H9 (cell line): Measurements from ENCODE around the gene CTXN1. TPM values are rescaled to one million over a fixed set of nuclear protein-coding genes. Genes with fewer than 3 reads are reported as not detected.

ENCODE experiments used
- DNase-seq: peaks from one replicate; pipeline ENCODE4 v3.0.0-alpha.2; 2017
- H2AFZ ChIP-seq: one replicate; pipeline ENCODE4 v1.6.1; 2013; ENCODE audit warnings: mild to moderate bottlenecking, low read length, control low read depth, moderate library complexity
- H2AK5ac ChIP-seq: 2 replicates; pipeline ENCODE4 v1.6.1; 2013; ENCODE audit warnings: low read length, control low read depth, mixed read lengths; ENCODE audit not compliant: insufficient read length
- H2BK120ac ChIP-seq: one replicate; pipeline ENCODE4 v1.6.1; 2013; ENCODE audit warnings: low read depth, mild to moderate bottlenecking, low read length, control low read depth, inconsistent platforms; ENCODE audit not compliant: poor library complexity, severe bottlenecking
- H2BK12ac ChIP-seq: 2 replicates; pipeline ENCODE4 v1.6.1; 2013; ENCODE audit warnings: low read length, control low read depth, mixed read lengths, low read depth; ENCODE audit not compliant: insufficient read length
- H2BK15ac ChIP-seq: 2 replicates; pipeline ENCODE4 v1.6.1; 2013; ENCODE audit warnings: low read depth, low read length, control low read depth
- H2BK20ac ChIP-seq: one replicate; pipeline ENCODE4 v1.6.1; 2013; ENCODE audit warnings: low read depth, mild to moderate bottlenecking, low read length, control low read depth, inconsistent platforms; ENCODE audit not compliant: poor library complexity, severe bottlenecking
- H2BK5ac ChIP-seq: 2 replicates; pipeline ENCODE4 v1.6.1; 2013; ENCODE audit warnings: low read length, control low read depth, mixed read lengths; ENCODE audit not compliant: insufficient read length
- H3K14ac ChIP-seq: 2 replicates; pipeline ENCODE4 v1.6.1; 2013; ENCODE audit warnings: low read length, control low read depth; ENCODE audit not compliant: insufficient read depth
- H3K18ac ChIP-seq: 2 replicates; pipeline ENCODE4 v1.6.1; 2013; ENCODE audit warnings: low read depth, mild to moderate bottlenecking, mixed read lengths, low read length, control low read depth; ENCODE audit not compliant: insufficient read length
- H3K23ac ChIP-seq: 2 replicates; pipeline ENCODE4 v1.6.1; 2013; ENCODE audit warnings: low read length, control low read depth, mixed read lengths, low read depth; ENCODE audit not compliant: insufficient read length
- H3K23me2 ChIP-seq: 2 replicates; pipeline ENCODE4 v1.6.1; 2013; ENCODE audit warnings: low read depth, mild to moderate bottlenecking, mixed read lengths, low read length, control low read depth; ENCODE audit not compliant: insufficient read length, poor library complexity, severe bottlenecking
- H3K27ac ChIP-seq: 2 replicates; pipeline ENCODE4 v1.5.1; 2013; ENCODE audit warnings: low read length, control low read depth, mixed read lengths, low read depth; ENCODE audit not compliant: insufficient read length
- H3K27me3 ChIP-seq: 2 replicates; pipeline ENCODE4 v1.6.1; 2013; ENCODE audit warnings: low read length, control low read depth, inconsistent platforms; ENCODE audit not compliant: insufficient read depth
- H3K4ac ChIP-seq: 2 replicates; pipeline ENCODE4 v1.6.1; 2013; ENCODE audit warnings: low read depth, mild to moderate bottlenecking, control low read depth, inconsistent platforms, low read length, moderate library complexity
- H3K4me1 ChIP-seq: 2 replicates; pipeline ENCODE4 v1.6.1; 2013; ENCODE audit warnings: low read length, control low read depth, inconsistent platforms; ENCODE audit not compliant: insufficient read depth
- H3K4me2 ChIP-seq: 2 replicates; pipeline ENCODE4 v1.6.1; 2013; ENCODE audit warnings: low read length, control low read depth, mixed read lengths; ENCODE audit not compliant: insufficient read length, insufficient read depth
- H3K56ac ChIP-seq: 2 replicates; pipeline ENCODE4 v1.6.1; 2013; ENCODE audit warnings: low read depth, mild to moderate bottlenecking, mixed read lengths, low read length, control low read depth; ENCODE audit not compliant: insufficient read length
- H3K79me1 ChIP-seq: 2 replicates; pipeline ENCODE4 v1.6.1; 2013; ENCODE audit warnings: low read depth, mild to moderate bottlenecking, moderate library complexity, low read length, control low read depth, inconsistent platforms; ENCODE audit not compliant: insufficient read depth, poor library complexity, severe bottlenecking
- H3K79me2 ChIP-seq: 2 replicates; pipeline ENCODE4 v1.6.1; 2013; ENCODE audit warnings: low read length, control low read depth, inconsistent platforms; ENCODE audit not compliant: insufficient read depth
- H3K9ac ChIP-seq: 2 replicates; pipeline ENCODE4 v1.6.1; 2013; ENCODE audit warnings: low read length, control low read depth, mixed read lengths; ENCODE audit not compliant: insufficient read length; ENCODE audit errors: extremely low read depth
- H3K9me3 ChIP-seq: one replicate; pipeline ENCODE4 v1.6.1; 2013; ENCODE audit warnings: low read depth, low read length, inconsistent platforms; ENCODE audit not compliant: control insufficient read depth
- H3T11ph ChIP-seq: one replicate; pipeline ENCODE4 v1.6.1; 2013; ENCODE audit warnings: mild to moderate bottlenecking, low read length, control low read depth, inconsistent platforms
- H4K20me1 ChIP-seq: one replicate; pipeline ENCODE4 v1.6.1; 2013; ENCODE audit not compliant: control insufficient read depth, insufficient read length, insufficient read depth
- H4K5ac ChIP-seq: 2 replicates; pipeline ENCODE4 v1.6.1; 2013; ENCODE audit warnings: low read depth, mild to moderate bottlenecking, mixed read lengths, low read length, control low read depth; ENCODE audit not compliant: insufficient read length
- H4K8ac ChIP-seq: replicated peaks from 2 replicates; pipeline ENCODE4 v1.6.1; 2013; ENCODE audit warnings: low read length, control low read depth, mixed read lengths, low read depth; ENCODE audit not compliant: insufficient read length
- H4K91ac ChIP-seq: 2 replicates; pipeline ENCODE4 v1.6.1; 2013; ENCODE audit warnings: low read depth, mild to moderate bottlenecking, moderate library complexity, mixed read lengths, low read length, control low read depth; ENCODE audit not compliant: insufficient read length
- H3K27ac Mint-ChIP-seq, 3 experiments: 2 replicates in 2 of 3; 3 replicates in 1 of 3; pipeline ENCODE4 v1.8.0; 2020 to 2021; ENCODE audit warnings: mixed read lengths in 3 of 3, mild to moderate bottlenecking in 1 of 3, moderate library complexity in 1 of 3
- H3K27me3 Mint-ChIP-seq: 2 replicates; pipeline ENCODE4 v1.8.0; 2021; ENCODE audit warnings: low read depth, mild to moderate bottlenecking, moderate library complexity, mixed read lengths
- H3K36me3 Mint-ChIP-seq, 3 experiments: 2 replicates in 2 of 3; 3 replicates in 1 of 3; pipeline ENCODE4 v1.8.0; 2020 to 2021; ENCODE audit warnings: low read depth in 3 of 3, mixed read lengths in 3 of 3; ENCODE audit not compliant: insufficient read depth in 1 of 3
- H3K4me1 Mint-ChIP-seq, 2 experiments: 2 replicates each; pipeline ENCODE4 v1.8.0; 2020; ENCODE audit warnings: mixed read lengths in 2 of 2
- H3K4me3 Mint-ChIP-seq, 2 experiments: 2 replicates in 1 of 2; 3 replicates in 1 of 2; pipeline ENCODE4 v1.8.0; 2020 to 2021; ENCODE audit warnings: mild to moderate bottlenecking in 2 of 2, mixed read lengths in 2 of 2, moderate library complexity in 1 of 2
- H3K9me3 Mint-ChIP-seq, 2 experiments: 2 replicates in 1 of 2; 3 replicates in 1 of 2; pipeline ENCODE4 v1.8.0; 2020; ENCODE audit warnings: mild to moderate bottlenecking in 2 of 2, mixed read lengths in 2 of 2, moderate library complexity in 1 of 2
- CTCF ChIP-seq: fragments of 200-600 bp; sonication (generic); conservative IDR thresholded peaks from 3 replicates; pipeline ENCODE4 v1.8.0; 2021; ENCODE audit warnings: antibody characterized with exemption, mild to moderate bottlenecking
- WGBS: extraction: QIAGEN DNeasy Blood & Tissue Kit; methylation state at CpG from one replicate; pipeline ENCODE4 v1.1.7; 2013; ENCODE audit warnings: missing lambda C conversion rate, low lambda C conversion rate, mixed read lengths; ENCODE audit not compliant: insufficient read length; ENCODE audit errors: extremely low coverage; 5-methylcytosine and 5-hydroxymethylcytosine counted together
- total RNA-seq: library from RNA; stranded (reverse); gene quantifications from 2 replicates; pipeline ENCODE4 v1.2.1, GENCODE V29; 2021

Gene CTXN1
- total RNA-seq, 1 experiment from 2014 or later: 22.7 TPM

- Mint-ChIP-seq H3K27ac (peak within 1 kb of the TSS; percentile 55 to 95 (median 89); a peak in 5 of 7 replicates), H3K4me1 (peaks cover 22 to 30% of the 10 kb centered on the region in 2 experiments), H3K27me3 (peaks cover 46% of the 10 kb centered on the region), H3K36me3 (peaks cover 7 to 13% (median 12%) of the 10 kb centered on the region in 3 experiments; a peak in 5 of 7 replicates), H3K9me3 (no peaks in the 10 kb centered on the region; a peak in 1 of 5 replicates), H3K4me3 (peak within 1 kb of the TSS; percentile 67 to 84)
- Histone ChIP-seq H3K9ac (no peak within 1 kb of the TSS), H3K27me3 (peaks cover 16% of the 10 kb centered on the region; the same call in 1 of the 2 replicates), H4K5ac (no peak within 1 kb of the TSS), H4K91ac (no peak within 1 kb of the TSS), H4K20me1 (no peaks in the 10 kb centered on the region), H3K79me2 (no peaks in the 10 kb centered on the region), H2BK12ac (no peak within 1 kb of the TSS), H3K27ac (no peak within 1 kb of the TSS), H2BK5ac (no peak within 1 kb of the TSS), H2BK120ac (no peak within 1 kb of the TSS), H3K9me3 (no peaks in the 10 kb centered on the region), H4K8ac (no peak within 1 kb of the TSS), H3K14ac (no peak within 1 kb of the TSS; the same call in 1 of the 2 replicates), H3K4me2 (peak within 1 kb of the TSS; percentile 63), H2BK20ac (no peak within 1 kb of the TSS), H3K4me1 (no peaks in the 10 kb centered on the region), H3K56ac (no peak within 1 kb of the TSS), H3K79me1 (no peaks in the 10 kb centered on the region), H2BK15ac (no peak within 1 kb of the TSS), H3T11ph (no peak within 1 kb of the TSS), H2AK5ac (no peak within 1 kb of the TSS), H3K23me2 (peaks cover 17% of the 10 kb centered on the region), H3K23ac (no peak within 1 kb of the TSS), H3K4ac (no peak within 1 kb of the TSS), H3K18ac (peak within 1 kb of the TSS; percentile 12), H2AFZ (no peak within 1 kb of the TSS)
- no peak for TF ChIP-seq CTCF
- peak; percentile 97 for DNase-seq
- WGBS: no CpG with 5 or more reads among the region's 62 CpGs
These were observed 6.1 kb downstream of the CTXN1 start, which contains the start of gene SNAPC2 for GRCh38 chr19:7919610-7920518. Gene SNAPC2 (plus strand): TSS chr19:7920338. CDS start chr19:7920367, 29 bp downstream.
